Trophoblast cell (in vitro differentiated cells and primary cell): ENCODE results near the gene NAP1L4.

Experiments used
- DNase-seq, 2 donors: peaks; one replicate each; pipeline ENCODE4 v3.0.0-alpha.2; 2016
- H2AFZ ChIP-seq: 2 replicates; pipeline ENCODE4 v1.6.1; 2013; ENCODE audit warnings: low read length, moderate library complexity, mild to moderate bottlenecking; ENCODE audit not compliant: insufficient read depth, poor library complexity
- H2AK5ac ChIP-seq: 2 replicates; pipeline ENCODE4 v1.6.1; 2013; ENCODE audit warnings: mild to moderate bottlenecking, low read length
- H2BK120ac ChIP-seq: 2 replicates; pipeline ENCODE4 v1.6.1; 2013; ENCODE audit warnings: low read length, mild to moderate bottlenecking, moderate library complexity; ENCODE audit not compliant: insufficient read depth, poor library complexity
- H2BK12ac ChIP-seq: 2 replicates; pipeline ENCODE4 v1.6.1; 2013; ENCODE audit warnings: mild to moderate bottlenecking, low read length, moderate library complexity
- H2BK5ac ChIP-seq: 2 replicates; pipeline ENCODE4 v1.6.1; 2013; ENCODE audit warnings: low read length, low read depth, moderate library complexity, mild to moderate bottlenecking; ENCODE audit not compliant: poor library complexity
- H3K14ac ChIP-seq: 2 replicates; pipeline ENCODE4 v1.6.1; 2013; ENCODE audit warnings: mild to moderate bottlenecking, low read length
- H3K18ac ChIP-seq: 2 replicates; pipeline ENCODE4 v1.6.1; 2013; ENCODE audit warnings: mild to moderate bottlenecking, low read length
- H3K23ac ChIP-seq: 2 replicates; pipeline ENCODE4 v1.6.1; 2013; ENCODE audit warnings: low read length
- H3K27ac ChIP-seq: 2 replicates; pipeline ENCODE4 v1.5.1; 2013; ENCODE audit warnings: low read depth, mild to moderate bottlenecking, inconsistent platforms, low read length, moderate library complexity
- H3K27me3 ChIP-seq: 2 replicates; pipeline ENCODE4 v1.6.1; 2013; ENCODE audit warnings: inconsistent platforms, mild to moderate bottlenecking, low read length, moderate library complexity; ENCODE audit not compliant: insufficient read depth
- H3K36me3 ChIP-seq, 2 experiments: 1 replicate in 1 of 2; 2 replicates in 1 of 2; pipeline ENCODE4 v1.6.1; 2013; ENCODE audit warnings: low read length in 2 of 2, mild to moderate bottlenecking in 2 of 2, moderate library complexity in 1 of 2; ENCODE audit not compliant: insufficient read depth in 2 of 2, control insufficient read depth in 1 of 2
- H3K4ac ChIP-seq: 2 replicates; pipeline ENCODE4 v1.6.1; 2013; ENCODE audit warnings: low read depth, mild to moderate bottlenecking, low read length, moderate library complexity
- H3K4me1 ChIP-seq, 2 experiments: 1 replicate in 1 of 2; 2 replicates in 1 of 2; pipeline ENCODE4 v1.6.1; 2013; ENCODE audit warnings: low read length in 2 of 2, mild to moderate bottlenecking in 2 of 2, moderate library complexity in 1 of 2; ENCODE audit not compliant: insufficient read depth in 2 of 2, control insufficient read depth in 1 of 2
- H3K4me2 ChIP-seq: 2 replicates; pipeline ENCODE4 v1.6.1; 2013; ENCODE audit warnings: inconsistent platforms, mild to moderate bottlenecking, low read length, moderate library complexity
- H3K4me3 ChIP-seq: 2 replicates; pipeline ENCODE4 v1.5.1; 2013; ENCODE audit warnings: mild to moderate bottlenecking, low read depth, low read length, inconsistent platforms
- H3K79me1 ChIP-seq: one replicate; pipeline ENCODE4 v1.6.1; 2013; ENCODE audit warnings: low read length
- H3K79me2 ChIP-seq: 2 replicates; pipeline ENCODE4 v1.6.1; 2013; ENCODE audit warnings: low read length, mild to moderate bottlenecking; ENCODE audit not compliant: control insufficient read depth, insufficient read depth, poor library complexity
- H3K9ac ChIP-seq: 2 replicates; pipeline ENCODE4 v1.6.1; 2013; ENCODE audit warnings: mild to moderate bottlenecking, low read length
- H3K9me3 ChIP-seq: 2 replicates; pipeline ENCODE4 v1.6.1; 2013; ENCODE audit warnings: low read depth, mild to moderate bottlenecking, control low read depth, inconsistent platforms, low read length; ENCODE audit not compliant: insufficient read depth
- H4K12ac ChIP-seq: 2 replicates; pipeline ENCODE4 v1.6.1; 2013; ENCODE audit warnings: low read depth, mild to moderate bottlenecking, low read length, moderate library complexity
- H4K8ac ChIP-seq: 2 replicates; pipeline ENCODE4 v1.6.1; 2013; ENCODE audit warnings: low read depth, mild to moderate bottlenecking, low read length, moderate library complexity
- H4K91ac ChIP-seq: one replicate; pipeline ENCODE4 v1.6.1; 2013; ENCODE audit warnings: low read depth, mild to moderate bottlenecking, low read length, moderate library complexity
- WGBS: extraction: QIAGEN DNeasy Blood & Tissue Kit; methylation state at CpG from one replicate; pipeline ENCODE4 v1.1.7; 2013; ENCODE audit warnings: missing lambda C conversion rate; ENCODE audit not compliant: insufficient read length, insufficient coverage; ENCODE audit errors: extremely low coverage; 5-methylcytosine and 5-hydroxymethylcytosine counted together

NAP1L4 gene

GRCh38 chr11:2911088-2911784 lies 80.9 kb downstream of the NAP1L4 start:
- H3K9ac ChIP-seq, result no peak overlapping the region
- H3K36me3 ChIP-seq, result no peaks in the 10 kb centered on the region
- no peak overlapping the region for H4K12ac ChIP-seq
- no peak overlapping the region for H4K91ac ChIP-seq
- no peak overlapping the region for H3K4ac ChIP-seq
- H3K9me3 ChIP-seq, result peaks cover 2% of the 10 kb centered on the region
- no peak overlapping the region for H3K27ac ChIP-seq
- H3K27me3 ChIP-seq, result no peaks in the 10 kb centered on the region
- H3K23ac ChIP-seq, result no peak overlapping the region
- peaks cover 3% of the 10 kb centered on the region for H3K79me1 ChIP-seq
- no peak overlapping the region for H3K18ac ChIP-seq
- H3K4me3 ChIP-seq, result no peak overlapping the region
- DNase-seq, result no peak
- H3K79me2 ChIP-seq, result no peaks in the 10 kb centered on the region
- H3K14ac ChIP-seq, result no peak overlapping the region
- H2BK12ac ChIP-seq, result no peak overlapping the region
- H2BK5ac ChIP-seq, result no peak overlapping the region
- no peak overlapping the region for H2AK5ac ChIP-seq
- H3K4me1 ChIP-seq, result peaks cover 14 to 18% of the 10 kb centered on the region in 2 experiments
- no peak overlapping the region for H2BK120ac ChIP-seq
- no peak overlapping the region for H4K8ac ChIP-seq
- no peak overlapping the region for H3K4me2 ChIP-seq
- no CpG with 5 or more reads among the region's 18 CpGs for WGBS
- no peak overlapping the region for H2AFZ ChIP-seq

- no peak overlapping the region for H2AFZ ChIP-seq
- no peaks in the 10 kb centered on the region for H3K79me2 ChIP-seq
- no peak overlapping the region for H3K4ac ChIP-seq
- H4K12ac ChIP-seq, result no peak overlapping the region
- H3K14ac ChIP-seq, result no peak overlapping the region
- no peak overlapping the region for H3K4me2 ChIP-seq
- peaks cover 3% of the 10 kb centered on the region for H3K79me1 ChIP-seq
- no peaks in the 10 kb centered on the region for H3K36me3 ChIP-seq
- H3K23ac ChIP-seq, result no peak overlapping the region
- H2BK12ac ChIP-seq, result no peak overlapping the region
- no peak overlapping the region for H4K91ac ChIP-seq
- WGBS, result no CpG with 5 or more reads among the region's 13 CpGs
- peaks cover 14 to 18% of the 10 kb centered on the region in 2 experiments for H3K4me1 ChIP-seq
- H3K4me3 ChIP-seq, result no peak overlapping the region
- no peak overlapping the region for H2BK120ac ChIP-seq
- peaks cover 2% of the 10 kb centered on the region for H3K9me3 ChIP-seq
- DNase-seq, result no peak
- H2AK5ac ChIP-seq, result no peak overlapping the region
- H3K27ac ChIP-seq, result no peak overlapping the region
- H2BK5ac ChIP-seq, result no peak overlapping the region
- no peak overlapping the region for H3K9ac ChIP-seq
- no peak overlapping the region for H3K18ac ChIP-seq
- no peaks in the 10 kb centered on the region for H3K27me3 ChIP-seq
- H4K8ac ChIP-seq, result no peak overlapping the region
Observed at GRCh38 chr11:2910401-2910955, 81.7 kb downstream of the NAP1L4 start.

- no peak overlapping the region for H3K4ac ChIP-seq
- no peak overlapping the region for H3K27ac ChIP-seq
- WGBS, result no CpG with 5 or more reads among the region's 78 CpGs
- H3K18ac ChIP-seq, result no peak overlapping the region
- no peak overlapping the region for H3K4me2 ChIP-seq
- H4K12ac ChIP-seq, result no peak overlapping the region
- no peak overlapping the region for H3K4me3 ChIP-seq
- no peak overlapping the region for H4K8ac ChIP-seq
- peaks cover 14 to 18% of the 10 kb centered on the region in 2 experiments for H3K4me1 ChIP-seq
- no peak overlapping the region for H2AK5ac ChIP-seq
- peaks cover 0 to 2% of the 10 kb centered on the region in 2 experiments for H3K36me3 ChIP-seq
- no peak overlapping the region for H3K9ac ChIP-seq
- H2BK5ac ChIP-seq, result no peak overlapping the region
- no peak overlapping the region for H4K91ac ChIP-seq
- H3K79me1 ChIP-seq, result peaks cover 3% of the 10 kb centered on the region
- H2AFZ ChIP-seq, result no peak overlapping the region
- no peaks in the 10 kb centered on the region for H3K27me3 ChIP-seq
- H3K23ac ChIP-seq, result no peak overlapping the region
- DNase-seq, result no peak
- no peaks in the 10 kb centered on the region for H3K79me2 ChIP-seq
- H3K9me3 ChIP-seq, result peaks cover 2% of the 10 kb centered on the region
- H3K14ac ChIP-seq, result no peak overlapping the region
- no peak overlapping the region for H2BK12ac ChIP-seq
- no peak overlapping the region for H2BK120ac ChIP-seq
Observed at GRCh38 chr11:2909133-2909902, 82.8 kb downstream of the NAP1L4 start.

- H3K14ac ChIP-seq, result no peak overlapping the region
- no peak overlapping the region for H4K12ac ChIP-seq
- no peak overlapping the region for H2BK120ac ChIP-seq
- H2BK12ac ChIP-seq, result no peak overlapping the region
- no peak overlapping the region for H4K91ac ChIP-seq
- no peak overlapping the region for H3K4me2 ChIP-seq
- peaks cover 3% of the 10 kb centered on the region for H3K79me1 ChIP-seq
- H3K4ac ChIP-seq, result no peak overlapping the region
- no peak overlapping the region for H3K18ac ChIP-seq
- H2BK5ac ChIP-seq, result no peak overlapping the region
- no peak overlapping the region for H3K23ac ChIP-seq
- peaks cover 13% of the 10 kb centered on the region in 2 experiments for H3K4me1 ChIP-seq
- H4K8ac ChIP-seq, result no peak overlapping the region
- no peaks in the 10 kb centered on the region for H3K27me3 ChIP-seq
- peaks cover 0 to 2% of the 10 kb centered on the region in 2 experiments for H3K36me3 ChIP-seq
- no CpG with 5 or more reads among the region's 14 CpGs for WGBS
- DNase-seq, result no peak
- no peak overlapping the region for H3K4me3 ChIP-seq
- H3K9ac ChIP-seq, result no peak overlapping the region
- peaks cover 2% of the 10 kb centered on the region for H3K9me3 ChIP-seq
- no peaks in the 10 kb centered on the region for H3K79me2 ChIP-seq
- H3K27ac ChIP-seq, result no peak overlapping the region
- no peak overlapping the region for H2AK5ac ChIP-seq
- no peak overlapping the region for H2AFZ ChIP-seq
Observed at GRCh38 chr11:2908130-2908529, 84.0 kb downstream of the NAP1L4 start.
